HepG2 (cell line): ENCODE data around the gene WBP1. TPM values are rescaled to one million over a fixed set of nuclear protein-coding genes. Genes with fewer than 3 reads are reported as not detected.

Experiments used
- BCL6 ChIP-seq: IDR thresholded peaks from 2 replicates; pipeline ENCODE4 v1.6.1; 2016; ENCODE audit warnings: missing genetic modification reagents, missing compliant biosample characterization
- CENPX ChIP-seq: sonication (generic); formaldehyde crosslinking; IDR thresholded peaks from 2 replicates; pipeline ENCODE4 v1.9.0; 2021; ENCODE audit warnings: mild to moderate bottlenecking, missing genetic modification reagents, moderate library complexity
- HOXD1 ChIP-seq: sonication (generic); formaldehyde crosslinking; IDR thresholded peaks from 2 replicates; pipeline ENCODE4 v1.5.0; 2020; ENCODE audit warnings: missing genetic modification reagents
- IKZF1 ChIP-seq: fragments of 450-650 bp; IDR thresholded peaks from 2 replicates; pipeline ENCODE4 v1.7.1; 2016
- MATR3 ChIP-seq: sonication (generic); formaldehyde crosslinking; IDR thresholded peaks from 2 replicates; pipeline ENCODE4 v1.4.0; 2020; ENCODE audit warnings: missing genetic modification reagents
- MEIS1 ChIP-seq: sonication (generic); formaldehyde crosslinking; IDR thresholded peaks from 2 replicates; pipeline ENCODE4 v1.9.0; 2021; ENCODE audit warnings: mild to moderate bottlenecking, missing genetic modification reagents, moderate library complexity, borderline replicate concordance
- NAIF1 ChIP-seq: sonication (generic); formaldehyde crosslinking; IDR thresholded peaks from 2 replicates; pipeline ENCODE4 v1.5.0; 2020; ENCODE audit warnings: mild to moderate bottlenecking, missing genetic modification reagents, borderline replicate concordance
- SKI ChIP-seq: fragments of 450-650 bp; IDR thresholded peaks from one replicate; pipeline ENCODE4 v1.6.1; 2018; ENCODE audit warnings: mild to moderate bottlenecking; ENCODE audit not compliant: partially characterized antibody
- SMC3 ChIP-seq: IDR thresholded peaks from 2 replicates; pipeline ENCODE4 v1.6.1; 2011; ENCODE audit warnings: low read length, improper control_type of control experiment
- TEAD2 ChIP-seq: sonication (generic); formaldehyde crosslinking; IDR thresholded peaks from 2 replicates; pipeline ENCODE4 v1.9.0; 2021; ENCODE audit warnings: missing genetic modification reagents
- U2AF2 ChIP-seq: fragments of 200-400 bp; formaldehyde crosslinking; IDR thresholded peaks from 2 replicates; pipeline ENCODE4 v1.6.1; 2017; ENCODE audit warnings: low read depth, mild to moderate bottlenecking, low read length
- ZFY ChIP-seq: sonication (generic); formaldehyde crosslinking; IDR thresholded peaks from 2 replicates; pipeline ENCODE4 v1.4.0; 2020; ENCODE audit warnings: missing genetic modification reagents
- ZNF264 ChIP-seq: sonication (generic); formaldehyde crosslinking; IDR thresholded peaks from 2 replicates; pipeline ENCODE4 v1.4.0; 2020; ENCODE audit warnings: missing genetic modification reagents
- ZNF292 ChIP-seq: sonication (generic); formaldehyde crosslinking; IDR thresholded peaks from 2 replicates; pipeline ENCODE4 v1.8.1; 2022; ENCODE audit warnings: mild to moderate bottlenecking, low read depth, missing genetic modification reagents, borderline replicate concordance
- ZNF432 ChIP-seq: sonication (generic); formaldehyde crosslinking; IDR thresholded peaks from 2 replicates; pipeline ENCODE4 v1.5.0; 2020; ENCODE audit warnings: missing genetic modification reagents, mild to moderate bottlenecking, borderline replicate concordance
- ZNF652 ChIP-seq: IDR thresholded peaks from 2 replicates; pipeline ENCODE4 v1.6.1; 2016; ENCODE audit warnings: low read depth, borderline replicate concordance
- ZNF674 ChIP-seq: sonication (generic); formaldehyde crosslinking; IDR thresholded peaks from 2 replicates; pipeline ENCODE4 v1.5.0; 2020; ENCODE audit warnings: low read depth, mild to moderate bottlenecking, missing genetic modification reagents
- ZNF768 ChIP-seq: sonication (generic); formaldehyde crosslinking; IDR thresholded peaks from 2 replicates; pipeline ENCODE4 v1.4.0; 2020; ENCODE audit warnings: missing genetic modification reagents
- ZNF792 ChIP-seq: IDR thresholded peaks from 2 replicates; pipeline ENCODE4 v1.6.1; 2016
- ZSCAN20 ChIP-seq: sonication (generic); formaldehyde crosslinking; IDR thresholded peaks from 2 replicates; pipeline ENCODE4 v1.4.0; 2020; ENCODE audit warnings: missing genetic modification reagents, mild to moderate bottlenecking, borderline replicate concordance
- polyA plus RNA-seq, 8 experiments: library from polyadenylated mRNA; depleted of rRNA in 3 of 8; stranded (reverse) in 7 of 8; unstranded in 1 of 8; fragments of >200 nt; fragmentation: Illumina TruSeq in 4 of 8; extraction: Trizol in 4 of 8; gene quantifications; 2 replicates each; pipeline versions ENCODE4 v1.2.1 to v1.2.3, GENCODE V29; 2011 to 2016; ENCODE audit warnings: low read depth in 4 of 8, missing spikeins in 1 of 8, mixed read lengths in 1 of 8; ENCODE audit not compliant: insufficient read depth in 1 of 8
- total RNA-seq, 5 experiments: library from RNA; depleted of rRNA; stranded (reverse); fragments of >200 nt; fragmentation: Illumina TruSeq; extraction: Trizol; gene quantifications; 2 replicates each; pipeline ENCODE4 v1.2.3, GENCODE V29; 2016; ENCODE audit warnings: low read depth in 1 of 5
- TF ChIP-seq, protein P1 (sequence below): sonication (generic); formaldehyde crosslinking; conservative IDR thresholded peaks from 2 replicates; pipeline ENCODE4 v1.4.0; 2020; ENCODE audit warnings: mild to moderate bottlenecking, missing genetic modification reagents, moderate library complexity
- TF ChIP-seq, protein P2 (sequence below): sonication (generic); formaldehyde crosslinking; IDR thresholded peaks from 2 replicates; pipeline ENCODE4 v1.5.1; 2020; ENCODE audit warnings: missing genetic modification reagents, mild to moderate bottlenecking, borderline replicate concordance

The WBP1 gene
- total and polyA plus RNA-seq, 2 of the 13 experiments (the other 11 are each of a cell fraction or from before 2014, with no cell fraction given) = 38.8 to 85.7 TPM

DNA sequence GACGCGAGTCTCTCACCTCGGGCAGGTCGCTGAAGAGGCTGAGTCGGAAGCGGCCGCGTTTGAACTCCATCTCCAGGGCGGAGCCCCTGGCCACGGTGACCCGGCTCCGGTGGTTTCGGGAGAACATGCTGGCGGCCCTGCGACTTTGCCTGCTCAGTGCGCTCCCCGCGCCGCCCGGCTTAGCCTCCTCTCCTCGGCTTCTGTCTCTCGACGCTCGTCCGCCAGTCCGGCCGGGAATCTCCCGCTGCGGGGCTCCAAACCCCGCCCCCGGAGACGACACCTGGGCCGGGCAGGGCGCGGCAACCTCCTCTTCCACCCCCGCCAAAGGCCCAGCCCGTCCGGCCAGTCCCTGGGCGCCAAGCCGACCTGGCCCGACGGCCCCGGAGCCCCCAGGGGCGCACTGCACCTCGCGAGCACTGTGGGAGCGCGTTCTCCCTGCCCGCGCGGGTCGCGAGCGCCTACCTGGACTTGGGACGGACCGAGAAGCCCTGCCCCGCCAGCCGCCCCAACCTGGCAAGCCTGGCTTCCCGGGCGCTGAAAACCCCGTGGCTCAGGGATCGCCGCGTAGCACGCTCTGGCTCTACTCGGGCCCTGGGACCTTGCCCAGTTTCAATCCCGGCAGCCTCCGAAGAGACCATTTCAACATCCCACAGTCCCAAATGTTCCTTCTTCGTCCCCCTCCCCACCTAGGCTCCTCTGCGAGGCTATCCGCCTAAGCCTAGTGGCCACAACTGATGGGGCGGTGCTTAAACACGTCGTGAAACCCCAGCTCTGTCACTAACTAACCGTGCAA lies 16.4 kb upstream of the WBP1 start, which contains the start of gene RTKN (continued):
- TF ChIP-seq BCL6 (CRISPR knock-in tag) (peak; percentile 60; the same call in 1 of the 2 replicates), ZNF652 (CRISPR knock-in tag) (peak; percentile 71; the same call in 1 of the 2 replicates), ZNF292 (CRISPR knock-in tag) (no peak; the same call in 1 of the 2 replicates), NAIF1 (CRISPR knock-in tag) (peak; percentile 68; the same call in 1 of the 2 replicates), MEIS1 (CRISPR knock-in tag) (0 out of 2 replicates have a peak, but pooled peaks have one; percentile 40), ZNF768 (CRISPR knock-in tag) (peak; percentile 49; the same call in 1 of the 2 replicates), HOXD1 (CRISPR knock-in tag) (peak; percentile 30), ZSCAN20 (CRISPR knock-in tag) (peak; percentile 94; the same call in 1 of the 2 replicates), ZNF792 (CRISPR knock-in tag) (peak; percentile 63; the same call in 1 of the 2 replicates), ZNF674 (CRISPR knock-in tag) (peak; percentile 70; the same call in 1 of the 2 replicates), TEAD2 (CRISPR knock-in tag) (0 out of 2 replicates have a peak, but pooled peaks have one; percentile 76), ZNF264 (no peak; the same call in 1 of the 2 replicates), IKZF1 (no peak), SMC3 (peak; percentile 3; the same call in 1 of the 2 replicates), SKI (no peak), ZFY (peak; percentile 84), CENPX (no peak), MATR3 (CRISPR knock-in tag) (no peak), ZNF432 (CRISPR knock-in tag) (0 out of 2 replicates have a peak, but pooled peaks have one; percentile 77), U2AF2 (0 out of 2 replicates have a peak, but pooled peaks have one; percentile 20)
- TF ChIP-seq, protein P1, sequence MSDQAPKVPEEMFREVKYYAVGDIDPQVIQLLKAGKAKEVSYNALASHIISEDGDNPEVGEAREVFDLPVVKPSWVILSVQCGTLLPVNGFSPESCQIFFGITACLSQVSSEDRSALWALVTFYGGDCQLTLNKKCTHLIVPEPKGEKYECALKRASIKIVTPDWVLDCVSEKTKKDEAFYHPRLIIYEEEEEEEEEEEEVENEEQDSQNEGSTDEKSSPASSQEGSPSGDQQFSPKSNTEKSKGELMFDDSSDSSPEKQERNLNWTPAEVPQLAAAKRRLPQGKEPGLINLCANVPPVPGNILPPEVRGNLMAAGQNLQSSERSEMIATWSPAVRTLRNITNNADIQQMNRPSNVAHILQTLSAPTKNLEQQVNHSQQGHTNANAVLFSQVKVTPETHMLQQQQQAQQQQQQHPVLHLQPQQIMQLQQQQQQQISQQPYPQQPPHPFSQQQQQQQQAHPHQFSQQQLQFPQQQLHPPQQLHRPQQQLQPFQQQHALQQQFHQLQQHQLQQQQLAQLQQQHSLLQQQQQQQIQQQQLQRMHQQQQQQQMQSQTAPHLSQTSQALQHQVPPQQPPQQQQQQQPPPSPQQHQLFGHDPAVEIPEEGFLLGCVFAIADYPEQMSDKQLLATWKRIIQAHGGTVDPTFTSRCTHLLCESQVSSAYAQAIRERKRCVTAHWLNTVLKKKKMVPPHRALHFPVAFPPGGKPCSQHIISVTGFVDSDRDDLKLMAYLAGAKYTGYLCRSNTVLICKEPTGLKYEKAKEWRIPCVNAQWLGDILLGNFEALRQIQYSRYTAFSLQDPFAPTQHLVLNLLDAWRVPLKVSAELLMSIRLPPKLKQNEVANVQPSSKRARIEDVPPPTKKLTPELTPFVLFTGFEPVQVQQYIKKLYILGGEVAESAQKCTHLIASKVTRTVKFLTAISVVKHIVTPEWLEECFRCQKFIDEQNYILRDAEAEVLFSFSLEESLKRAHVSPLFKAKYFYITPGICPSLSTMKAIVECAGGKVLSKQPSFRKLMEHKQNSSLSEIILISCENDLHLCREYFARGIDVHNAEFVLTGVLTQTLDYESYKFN (CRISPR knock-in tag) = peak; percentile 78
- TF ChIP-seq, protein P2, sequence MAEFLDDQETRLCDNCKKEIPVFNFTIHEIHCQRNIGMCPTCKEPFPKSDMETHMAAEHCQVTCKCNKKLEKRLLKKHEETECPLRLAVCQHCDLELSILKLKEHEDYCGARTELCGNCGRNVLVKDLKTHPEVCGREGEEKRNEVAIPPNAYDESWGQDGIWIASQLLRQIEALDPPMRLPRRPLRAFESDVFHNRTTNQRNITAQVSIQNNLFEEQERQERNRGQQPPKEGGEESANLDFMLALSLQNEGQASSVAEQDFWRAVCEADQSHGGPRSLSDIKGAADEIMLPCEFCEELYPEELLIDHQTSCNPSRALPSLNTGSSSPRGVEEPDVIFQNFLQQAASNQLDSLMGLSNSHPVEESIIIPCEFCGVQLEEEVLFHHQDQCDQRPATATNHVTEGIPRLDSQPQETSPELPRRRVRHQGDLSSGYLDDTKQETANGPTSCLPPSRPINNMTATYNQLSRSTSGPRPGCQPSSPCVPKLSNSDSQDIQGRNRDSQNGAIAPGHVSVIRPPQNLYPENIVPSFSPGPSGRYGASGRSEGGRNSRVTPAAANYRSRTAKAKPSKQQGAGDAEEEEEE = peak; percentile 37; the same call in 1 of the 2 replicates
